ENCODE measurements around the gene ATXN1. TPM values are rescaled to one million over a fixed set of nuclear protein-coding genes. Genes with fewer than 3 reads are reported as not detected.

ATXN1 gene
- polyA plus RNA-seq, 1 donor from 2014 or later: 28.2 TPM

- Histone ChIP-seq H3K9ac (ENCODE audit: low read length) (no peak overlapping the region), H3K9me3 (ENCODE audit: low read length) (no peaks in the 10 kb centered on the region), H3F3A (ENCODE audit: insufficient read depth, low read length, poor library complexity, severe bottlenecking) (no peaks in the 10 kb centered on the region), H3K4me3 (ENCODE audit: low read length) (no peak overlapping the region), H3K9me2 (ENCODE audit: insufficient read depth, low read length) (no peaks in the 10 kb centered on the region), H3K27me3 (ENCODE audit: insufficient read depth, low read depth, low read length) (no peaks in the 10 kb centered on the region), H3K36me3 (ENCODE audit: insufficient read depth, low read length) (no peaks in the 10 kb centered on the region), H2AFZ (ENCODE audit: low read depth, low read length) (no peak overlapping the region), H3K27ac (ENCODE audit: low read length) (no peak overlapping the region), H3K79me2 (replicated peaks; ENCODE audit: insufficient read depth, low read length) (no peaks in the 10 kb centered on the region), H3K4me2 (ENCODE audit: low read length) (no peak overlapping the region), H4K20me1 (ENCODE audit: insufficient read depth) (no peaks in the 10 kb centered on the region)
- no peak for TF ChIP-seq CTCF (IDR thresholded peaks at IDR 0.05; ENCODE audit: poor library complexity, severe bottlenecking)
- no peak for TF ChIP-seq SMC3 (conservative IDR thresholded peaks at IDR 0.05; ENCODE audit: poor library complexity)
- TF ChIP-seq RAD21 (conservative IDR thresholded peaks at IDR 0.05): no peak
- TF ChIP-seq POLR2AphosphoS5 (IDR thresholded peaks at IDR 0.05): no peak
- no peak for TF ChIP-seq EP300 (conservative IDR thresholded peaks at IDR 0.05; ENCODE audit: poor library complexity, severe bottlenecking)
- no peak for TF ChIP-seq MXI1 (conservative IDR thresholded peaks at IDR 0.05; ENCODE audit: poor library complexity, severe bottlenecking)
- TF ChIP-seq REST (IDR thresholded peaks at IDR 0.05; ENCODE audit: borderline replicate concordance): no peak
- TF ChIP-seq EZH2 (IDR thresholded peaks at IDR 0.05; ENCODE audit: borderline replicate concordance, insufficient read depth, low read length, poor library complexity, severe bottlenecking): no peak
Measured at GRCh38 chr6:16442031-16442430, 319.2 kb downstream of the ATXN1 start.

- Histone ChIP-seq H3K27me3 (ENCODE audit: insufficient read depth, low read depth, low read length) (no peaks in the 10 kb centered on the region), H4K20me1 (ENCODE audit: insufficient read depth) (no peaks in the 10 kb centered on the region), H3K9me3 (ENCODE audit: low read length) (no peaks in the 10 kb centered on the region), H3K27ac (ENCODE audit: low read length) (no peak overlapping the region), H3K79me2 (replicated peaks; ENCODE audit: insufficient read depth, low read length) (no peaks in the 10 kb centered on the region), H2AFZ (ENCODE audit: low read depth, low read length) (no peak overlapping the region), H3K4me2 (ENCODE audit: low read length) (no peak overlapping the region), H3K36me3 (ENCODE audit: insufficient read depth, low read length) (no peaks in the 10 kb centered on the region), H3K9me2 (ENCODE audit: insufficient read depth, low read length) (no peaks in the 10 kb centered on the region), H3F3A (ENCODE audit: insufficient read depth, low read length, poor library complexity, severe bottlenecking) (no peaks in the 10 kb centered on the region), H3K9ac (ENCODE audit: low read length) (no peak overlapping the region), H3K4me3 (ENCODE audit: low read length) (no peak overlapping the region)
- TF ChIP-seq MXI1 (conservative IDR thresholded peaks at IDR 0.05; ENCODE audit: poor library complexity, severe bottlenecking) (no peak), EZH2 (IDR thresholded peaks at IDR 0.05; ENCODE audit: borderline replicate concordance, insufficient read depth, low read length, poor library complexity, severe bottlenecking) (no peak), TAF1 (IDR thresholded peaks at IDR 0.05; ENCODE audit: low read depth) (no peak), CTCF (IDR thresholded peaks at IDR 0.05; ENCODE audit: poor library complexity, severe bottlenecking) (no peak), RAD21 (conservative IDR thresholded peaks at IDR 0.05) (no peak), EP300 (conservative IDR thresholded peaks at IDR 0.05; ENCODE audit: poor library complexity, severe bottlenecking) (no peak), REST (IDR thresholded peaks at IDR 0.05; ENCODE audit: borderline replicate concordance) (no peak), POLR2AphosphoS5 (IDR thresholded peaks at IDR 0.05) (no peak), SMC3 (conservative IDR thresholded peaks at IDR 0.05; ENCODE audit: poor library complexity) (no peak)
Measured at GRCh38 chr6:16441262-16441661, 320.0 kb downstream of the ATXN1 start.

Data from neural cell (in vitro differentiated cells).